Stimulated activated CD4-positive, alpha-beta T cell treated with anti-CD3 and anti-CD28 coated beads, Interleukin-15, amount 100 ng/mL, for 1 hour (primary cell): ENCODE data around the gene POU4F3.

Experiments used
- DNase-seq, 2 donors: peaks; one replicate each; pipeline ENCODE4 v3.0.0-alpha.2; 2020; ENCODE audit warnings: low read depth in 1 of 2, low spot score in 1 of 2

POU4F3 gene

GRCh38 chr5:146339715-146340259, 1.1 kb downstream of the POU4F3 start:
- DNase-seq: no peak

- no peak for DNase-seq
Observed at GRCh38 chr5:146340260-146341081, 1.8 kb downstream of the POU4F3 start.

- no peak for DNase-seq
Observed at GRCh38 chr5:146341854-146342253, 3.2 kb downstream of the POU4F3 start.

- DNase-seq: no peak
Observed at GRCh38 chr5:146342519-146342881, 3.9 kb downstream of the POU4F3 start.

GRCh38 chr5:146342882-146343865, 4.5 kb downstream of the POU4F3 start:
- DNase-seq: no peak

- no peak for DNase-seq
Observed at GRCh38 chr5:146344155-146345118, 5.8 kb downstream of the POU4F3 start.

- DNase-seq: no peak
Observed at GRCh38 chr5:146345240-146345577, 6.6 kb downstream of the POU4F3 start.

GRCh38 chr5:146345578-146346366, 7.1 kb downstream of the POU4F3 start:
- no peak for DNase-seq

- no peak for DNase-seq
Observed at GRCh38 chr5:146357126-146357525, 18.5 kb downstream of the POU4F3 start.

- DNase-seq: no peak
Observed at GRCh38 chr5:146359836-146360235, 21.2 kb downstream of the POU4F3 start.

GRCh38 chr5:146363161-146363874, 24.7 kb downstream of the POU4F3 start:
- no peak for DNase-seq

- no peak for DNase-seq
Observed at GRCh38 chr5:146365618-146366017, 27.0 kb downstream of the POU4F3 start.

GRCh38 chr5:146366904-146367303, 28.3 kb downstream of the POU4F3 start:
- DNase-seq: no peak

- DNase-seq: no peak
Observed at GRCh38 chr5:146368137-146368536, 29.5 kb downstream of the POU4F3 start.

GRCh38 chr5:146369691-146370090, 31.1 kb downstream of the POU4F3 start:
- no peak for DNase-seq

- no peak for DNase-seq
Observed at GRCh38 chr5:146376821-146377220, 38.2 kb downstream of the POU4F3 start.

GRCh38 chr5:146378986-146379385, 40.3 kb downstream of the POU4F3 start:
- DNase-seq: no peak

GRCh38 chr5:146380714-146381113, 42.1 kb downstream of the POU4F3 start:
- DNase-seq: no peak

GRCh38 chr5:146388386-146388785, 49.7 kb downstream of the POU4F3 start:
- DNase-seq: no peak
